ENCODE measurements around the gene OBSCN.

OBSCN gene

GRCh38 chr1:228190778-228191177 is 17.1 kb upstream of the OBSCN start:
- FAIRE-seq: no peak

- FAIRE-seq: no peak
These were observed 13.4 kb upstream of the OBSCN start for GRCh38 chr1:228194436-228194835.

- FAIRE-seq: no peak
These were observed 12.7 kb upstream of the OBSCN start for GRCh38 chr1:228194921-228195812.

GRCh38 chr1:228197555-228198147 is 10.2 kb upstream of the OBSCN start:
- FAIRE-seq: no peak

DNA sequence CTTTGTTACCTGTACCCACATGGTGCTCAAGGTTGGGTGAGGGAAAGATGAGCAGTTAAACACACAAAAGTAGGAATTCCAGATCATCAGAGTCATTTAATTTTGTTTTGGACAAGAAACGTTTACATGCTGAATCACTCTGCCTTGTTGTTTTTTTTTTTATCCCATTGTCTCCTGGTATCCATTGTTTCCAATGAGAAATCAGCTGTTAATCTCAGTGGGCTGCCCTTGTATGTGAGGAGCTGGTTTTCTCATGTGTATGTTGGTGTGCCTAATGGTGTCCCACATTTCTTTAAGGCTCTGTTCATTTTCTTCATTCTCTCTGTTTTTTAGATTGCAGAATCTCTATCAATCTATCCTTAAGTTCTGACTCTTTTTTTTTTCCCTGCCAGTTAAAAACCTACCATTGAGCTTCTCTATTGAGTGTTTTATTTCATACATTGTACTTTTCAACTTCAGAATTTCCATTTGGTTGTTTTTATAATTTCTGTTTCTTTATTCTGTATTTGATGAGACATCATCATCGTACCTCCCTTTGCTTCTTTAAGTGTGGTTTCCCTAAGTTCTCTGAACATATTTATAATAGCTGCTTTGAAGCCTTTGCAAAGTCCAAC is 8.8 kb upstream of the OBSCN start:
- FAIRE-seq: no peak

DNA sequence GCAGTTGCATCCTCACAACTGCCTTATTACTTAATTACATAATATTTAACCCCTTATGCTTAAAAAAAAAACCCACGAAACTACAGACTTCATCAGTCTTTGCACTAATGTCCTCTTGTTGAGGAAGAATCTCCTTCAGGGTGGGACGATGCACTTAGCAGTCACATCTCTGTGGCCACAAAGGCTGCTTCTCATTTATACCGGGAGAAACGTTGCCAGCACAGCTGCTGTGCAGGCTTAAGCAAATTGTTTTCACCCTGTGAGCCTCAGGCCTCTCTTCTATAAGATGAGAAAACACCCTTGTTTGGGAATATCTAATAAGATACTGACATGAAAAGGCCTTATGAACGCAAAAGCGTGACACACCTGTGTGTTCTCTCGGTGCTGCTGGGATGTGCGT is 2.9 kb upstream of the OBSCN start:
- no peak for FAIRE-seq

DNA sequence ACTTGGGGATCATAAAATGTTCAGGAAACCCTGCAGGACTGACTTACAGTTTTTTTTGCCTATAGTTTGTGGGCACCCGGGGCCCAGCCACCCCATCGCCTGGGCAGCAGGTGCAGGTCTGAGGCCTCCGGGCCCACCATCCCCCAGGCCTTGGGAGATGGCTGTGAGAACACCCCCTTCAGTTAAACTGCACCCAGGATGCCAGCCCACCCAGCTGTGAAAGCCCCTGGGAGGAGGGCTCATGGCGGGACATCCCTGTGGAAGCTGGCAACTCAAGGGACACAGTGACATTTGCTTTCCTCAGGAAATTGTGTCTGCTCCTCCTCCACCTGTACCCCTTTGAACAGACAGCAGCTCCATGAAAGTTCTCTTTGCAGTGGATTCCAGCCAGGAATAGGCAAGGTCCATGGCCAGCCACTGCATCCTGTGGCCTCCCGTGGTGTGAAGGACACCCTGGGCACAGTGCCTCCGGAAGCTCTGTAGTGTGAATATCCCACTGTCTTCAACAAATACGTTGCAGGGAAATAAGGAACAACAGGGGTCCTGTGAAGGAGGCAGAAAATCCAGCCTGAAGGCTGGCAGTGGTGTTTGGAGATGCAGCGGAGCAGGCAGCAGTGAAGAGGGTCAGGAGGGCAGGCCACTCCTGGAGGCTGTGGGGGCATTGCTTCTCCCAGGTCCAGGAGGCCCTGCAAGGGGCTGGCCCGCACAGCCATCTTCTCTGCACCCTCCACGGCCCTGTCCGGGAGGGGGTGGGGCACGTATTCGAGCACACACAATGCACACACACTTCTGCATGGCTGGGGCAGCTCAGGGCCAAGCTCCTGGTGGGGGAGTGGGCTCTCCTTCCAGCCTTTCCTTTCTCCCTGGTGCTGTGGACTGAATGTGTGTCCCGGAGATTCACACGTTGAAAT is 2.1 kb upstream of the OBSCN start:
- FAIRE-seq: no peak

DNA sequence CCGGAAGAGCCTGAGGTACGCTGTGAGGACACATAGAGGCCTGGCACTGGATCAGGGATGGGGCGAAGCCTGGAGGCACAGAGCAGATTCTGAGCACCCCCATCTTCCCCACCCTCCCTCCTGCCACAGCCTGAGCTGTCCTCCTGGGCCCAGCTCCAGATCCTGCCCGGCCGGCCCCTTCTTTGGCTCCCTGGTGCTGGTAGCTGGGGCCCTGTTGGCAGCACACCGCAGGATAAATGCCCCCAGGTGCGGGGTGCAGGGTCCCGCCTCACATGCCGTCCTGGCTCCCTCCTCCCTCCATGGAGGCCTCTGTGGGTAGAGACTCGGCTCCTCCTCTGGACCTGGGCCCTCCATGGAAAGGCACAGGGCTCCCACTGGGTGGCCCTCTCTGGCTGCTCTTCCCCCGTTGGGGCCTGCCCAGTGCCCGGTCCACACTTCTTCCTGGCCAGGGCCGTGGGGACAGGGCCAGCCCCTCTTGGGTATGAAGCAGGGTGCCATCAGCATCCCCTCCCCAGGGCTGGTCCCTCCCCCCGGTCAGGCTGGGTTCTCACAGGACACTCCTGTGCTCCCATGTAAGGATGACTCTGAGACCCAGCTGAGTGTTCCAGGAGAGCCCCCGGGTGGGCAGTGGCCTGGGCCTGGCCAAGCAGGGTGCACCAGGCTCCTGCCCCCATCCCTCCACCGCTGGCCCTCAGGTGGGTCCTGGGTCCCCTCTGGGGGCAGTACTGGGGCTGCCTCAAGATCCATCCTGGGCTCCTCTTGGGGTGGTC is 1.1 kb upstream of the OBSCN start:
- no peak for FAIRE-seq

GRCh38 chr1:228207381-228207810 is 448 bp upstream of the OBSCN start:
- FAIRE-seq: no peak

- FAIRE-seq: no peak
These were observed 1.1 kb downstream of the OBSCN start for GRCh38 chr1:228208831-228209551.

- FAIRE-seq: no peak
These were observed 1.8 kb downstream of the OBSCN start for GRCh38 chr1:228209657-228210056.

GRCh38 chr1:228210076-228210651 is 2.3 kb downstream of the OBSCN start:
- FAIRE-seq: no peak

DNA sequence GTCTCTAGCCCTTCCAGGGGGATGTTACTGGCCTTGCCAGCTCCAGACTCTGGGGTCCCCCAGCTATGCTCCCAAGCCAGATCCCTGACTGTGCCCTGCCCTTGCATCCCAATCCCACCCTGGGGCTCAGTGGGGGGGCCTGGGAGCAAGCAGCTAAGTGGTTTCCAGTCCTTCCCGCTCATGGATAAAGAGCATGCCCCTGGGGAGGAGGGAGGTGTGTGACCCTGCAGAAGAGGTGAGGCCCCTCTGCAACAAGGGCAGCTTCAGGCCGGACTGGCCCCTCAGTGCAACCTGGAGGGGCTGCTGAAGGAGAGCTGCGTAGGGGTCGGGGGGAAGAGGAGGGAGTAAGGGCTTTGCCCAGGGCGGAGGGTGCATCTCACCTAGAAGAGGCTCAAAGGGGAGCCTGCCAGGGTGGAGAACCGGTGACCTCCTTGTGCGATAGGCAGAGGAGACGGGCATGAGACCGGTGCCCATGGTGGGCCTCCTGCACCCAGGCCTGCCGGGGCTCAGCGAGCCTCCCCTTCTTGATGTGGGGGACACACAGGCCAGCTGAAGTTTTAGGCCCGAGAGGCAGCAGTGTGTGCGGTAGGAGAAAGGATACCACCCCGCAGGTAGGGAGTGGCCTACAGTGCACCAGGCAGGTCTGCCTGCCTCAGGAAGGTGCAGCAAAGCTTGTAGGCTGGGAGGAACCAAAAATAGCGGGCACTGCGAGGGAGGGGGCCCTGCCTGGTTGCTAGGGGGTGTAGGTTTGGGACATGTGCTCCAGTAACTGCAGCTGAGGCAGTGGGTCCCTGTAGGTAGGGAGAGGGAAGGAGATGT is 3.1 kb downstream of the OBSCN start:
- FAIRE-seq: no peak

GRCh38 chr1:228211531-228212414 is 3.9 kb downstream of the OBSCN start:
- FAIRE-seq: no peak

DNA sequence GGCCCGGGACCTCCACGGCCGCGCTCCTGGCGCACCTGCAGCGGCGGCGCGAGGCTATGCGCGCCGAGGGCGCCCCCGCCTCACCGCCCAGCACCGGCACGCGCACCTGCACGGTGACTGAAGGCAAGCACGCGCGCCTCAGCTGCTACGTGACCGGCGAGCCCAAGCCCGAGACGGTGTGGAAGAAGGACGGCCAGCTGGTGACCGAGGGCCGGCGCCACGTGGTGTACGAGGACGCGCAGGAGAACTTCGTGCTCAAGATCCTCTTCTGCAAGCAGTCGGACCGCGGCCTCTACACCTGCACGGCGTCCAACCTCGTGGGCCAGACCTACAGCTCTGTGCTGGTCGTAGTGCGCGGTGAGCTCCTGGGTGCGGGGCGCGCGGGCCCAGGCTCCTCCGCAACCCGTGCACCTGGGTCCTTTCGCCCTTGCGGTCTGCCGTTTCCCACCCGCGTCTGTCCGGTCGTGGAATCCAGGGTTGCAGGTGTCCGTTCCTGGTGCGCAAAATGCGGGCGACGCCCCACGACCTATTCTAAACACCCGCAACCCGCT is 4.6 kb downstream of the OBSCN start:
- no peak for FAIRE-seq

GRCh38 chr1:228212966-228213844 is 5.4 kb downstream of the OBSCN start:
- FAIRE-seq: no peak
